Activated T-cell treated with anti-CD3 and anti-CD28 coated beads, Interleukin-2, amount 50 U/mL, for 1 hour (primary cell): ENCODE measurements around the gene HCRTR1.

Experiments
- DNase-seq: peaks from one replicate; pipeline ENCODE4 v3.0.0-alpha.2; 2020

The HCRTR1 gene

GRCh38 chr1:31626223-31627207 lies 9.0 kb downstream of the HCRTR1 start:
- DNase-seq: no peak

GRCh38 chr1:31627301-31627929 lies 9.9 kb downstream of the HCRTR1 start:
- DNase-seq: no peak

GRCh38 chr1:31627930-31628559 lies 10.6 kb downstream of the HCRTR1 start:
- no peak for DNase-seq

- no peak for DNase-seq
Measured at GRCh38 chr1:31628931-31629556, 11.6 kb downstream of the HCRTR1 start.

GRCh38 chr1:31632649-31633048 lies 15.2 kb downstream of the HCRTR1 start:
- no peak for DNase-seq

- DNase-seq: no peak
Measured at GRCh38 chr1:31633117-31633516, 15.6 kb downstream of the HCRTR1 start.

GRCh38 chr1:31637915-31638673 lies 20.6 kb downstream of the HCRTR1 start:
- no peak for DNase-seq

GRCh38 chr1:31639543-31639942 lies 22.1 kb downstream of the HCRTR1 start:
- DNase-seq: no peak

GRCh38 chr1:31640179-31640578 lies 22.7 kb downstream of the HCRTR1 start:
- DNase-seq: no peak

- no peak for DNase-seq
Measured at GRCh38 chr1:31640964-31641363, 23.5 kb downstream of the HCRTR1 start.

GRCh38 chr1:31642366-31642765 lies 24.9 kb downstream of the HCRTR1 start:
- no peak for DNase-seq

- DNase-seq: no peak
Measured at GRCh38 chr1:31642897-31643296, 25.4 kb downstream of the HCRTR1 start.

GRCh38 chr1:31643976-31644559 lies 26.6 kb downstream of the HCRTR1 start:
- DNase-seq: no peak

GRCh38 chr1:31644560-31645273 lies 27.2 kb downstream of the HCRTR1 start, which contains the start of gene PEF1:
Gene PEF1, minus strand, starts transcription at chr1:31644876. Its CDS starts 12 bp downstream, at chr1:31644864.
- peak; percentile 99 for DNase-seq

- DNase-seq: no peak
Measured at GRCh38 chr1:31645274-31645568, 27.7 kb downstream of the HCRTR1 start.

- DNase-seq: no peak
Measured at GRCh38 chr1:31646259-31646960, 28.9 kb downstream of the HCRTR1 start.

GRCh38 chr1:31647106-31647505 lies 29.6 kb downstream of the HCRTR1 start:
- no peak for DNase-seq

- no peak for DNase-seq
Measured at GRCh38 chr1:31648190-31648589, 30.7 kb downstream of the HCRTR1 start.

GRCh38 chr1:31648641-31649357 lies 31.3 kb downstream of the HCRTR1 start:
- no peak for DNase-seq
